GM21723 (cell line): Measurements from ENCODE around the gene ZNF384.

Source experiments
- ATAC-seq: cut with Tn5 transposase; IDR thresholded peaks from one replicate; pipeline ENCODE4 v1.9.1; 2021; ENCODE audit warnings: mild to moderate bottlenecking, moderate library complexity; ENCODE audit not compliant: unreplicated experiment

The ZNF384 gene

GRCh38 chr12:6662602-6662905 is 26.6 kb downstream of the ZNF384 start:
- ATAC-seq: peak; percentile 17

- ATAC-seq: no peak
Observed at GRCh38 chr12:6653987-6654386, 35.2 kb downstream of the ZNF384 start.

- ATAC-seq: no peak
Observed at GRCh38 chr12:6653342-6653741, 35.8 kb downstream of the ZNF384 start.

GRCh38 chr12:6652391-6652790 is 36.8 kb downstream of the ZNF384 start:
- ATAC-seq: no peak

DNA sequence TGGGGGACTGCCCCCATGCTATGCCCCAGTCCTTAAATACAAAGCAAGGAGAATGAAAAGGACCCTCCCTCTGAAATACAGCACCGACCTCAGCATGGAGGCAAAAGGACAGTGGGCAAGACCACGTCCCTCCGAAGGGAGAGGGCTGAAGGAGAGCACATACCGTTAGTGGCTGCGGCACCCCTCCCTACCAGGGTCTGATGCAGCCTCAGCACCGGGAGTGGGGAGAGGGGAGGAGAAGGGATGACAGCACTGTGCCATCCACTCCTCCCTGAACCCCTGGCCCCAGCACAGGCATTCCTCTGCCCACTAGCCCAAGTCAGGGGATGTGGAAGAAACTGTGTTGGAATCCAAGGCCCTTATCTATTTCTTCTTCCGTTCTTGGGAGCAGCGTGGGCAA is 38.3 kb downstream of the ZNF384 start:
- ATAC-seq: no peak

- ATAC-seq: no peak
Observed at GRCh38 chr12:6647083-6647604, 42.0 kb downstream of the ZNF384 start, which contains the start of gene ACRBP. Gene ACRBP (minus strand): TSS chr12:6647432. CDS start chr12:6647366, 66 bp downstream.

- no peak for ATAC-seq
Observed at GRCh38 chr12:6646276-6647082, 42.7 kb downstream of the ZNF384 start.

GRCh38 chr12:6644903-6645302 is 44.3 kb downstream of the ZNF384 start:
- no peak for ATAC-seq

DNA sequence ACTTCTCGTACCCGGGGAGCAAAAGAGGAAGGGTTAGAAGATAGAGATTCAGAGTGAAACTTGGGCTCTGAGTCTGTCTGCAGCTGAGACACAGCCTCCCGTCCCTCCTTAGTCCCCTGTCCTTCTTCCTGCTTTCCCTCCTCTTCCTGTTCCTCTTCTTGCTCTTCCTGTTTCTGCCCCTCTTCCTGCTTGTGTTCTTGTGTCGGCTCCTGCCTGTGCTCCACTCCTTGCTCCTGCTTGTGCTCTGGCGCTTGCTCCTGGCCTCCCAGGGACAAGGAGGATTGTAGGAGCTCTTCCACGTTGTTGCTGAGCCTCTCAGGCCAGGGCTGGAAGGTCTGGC is 44.9 kb downstream of the ZNF384 start:
- ATAC-seq: no peak

- ATAC-seq: no peak
Observed at GRCh38 chr12:6643569-6644256, 45.5 kb downstream of the ZNF384 start.

- no peak for ATAC-seq
Observed at GRCh38 chr12:6641131-6641530, 48.0 kb downstream of the ZNF384 start.

GRCh38 chr12:6640497-6640896 is 48.7 kb downstream of the ZNF384 start:
- ATAC-seq: no peak

GRCh38 chr12:6639151-6639801 is 49.9 kb downstream of the ZNF384 start:
- no peak for ATAC-seq

GRCh38 chr12:6638305-6638704 is 50.9 kb downstream of the ZNF384 start:
- no peak for ATAC-seq

- ATAC-seq: no peak
Observed at GRCh38 chr12:6635856-6636531, 53.2 kb downstream of the ZNF384 start, which contains the start of gene LPAR5. Gene LPAR5 (minus strand): TSS chr12:6635959. CDS start chr12:6621248, 14,711 bp downstream.

GRCh38 chr12:6635375-6635855 is 53.8 kb downstream of the ZNF384 start:
- ATAC-seq: peak; percentile 37

- ATAC-seq: peak; percentile 69
Observed at GRCh38 chr12:6632026-6632983, 56.9 kb downstream of the ZNF384 start.

- ATAC-seq: no peak
Observed at GRCh38 chr12:6631549-6631961, 57.6 kb downstream of the ZNF384 start.

DNA sequence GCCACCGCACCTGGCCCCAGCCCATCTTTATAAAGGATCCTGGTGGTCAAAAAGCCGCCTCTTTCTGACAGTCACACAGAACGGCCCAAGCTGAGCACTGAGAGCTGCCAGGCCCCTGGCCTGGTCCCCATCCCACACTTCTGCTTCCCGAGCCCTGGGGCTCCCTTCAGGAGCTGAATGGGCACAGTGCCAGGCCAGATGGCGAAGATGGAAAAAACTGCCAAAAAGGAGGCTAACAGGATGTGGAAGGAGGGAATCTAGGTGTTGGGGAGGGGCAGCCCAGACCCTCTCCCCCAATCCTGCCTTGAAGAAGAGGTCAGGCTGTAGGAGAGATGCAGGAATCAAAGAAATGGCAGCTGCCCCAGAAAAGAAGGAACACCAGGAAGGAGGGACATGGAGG is 58.4 kb downstream of the ZNF384 start:
- ATAC-seq: no peak

- ATAC-seq: no peak
Observed at GRCh38 chr12:6627616-6628015, 61.6 kb downstream of the ZNF384 start.
